GM21381 (cell line): ENCODE results near the gene SPATA21.
"Not testable (repeated sequence)": the region's sequence is repeated elsewhere in the genome, so short reads cannot be mapped to it uniquely, and the experiment has no call there.

Experiments used
- ATAC-seq: cut with Tn5 transposase; IDR thresholded peaks from one replicate; pipeline ENCODE4 v1.9.1; 2021; ENCODE audit warnings: mild to moderate bottlenecking, moderate library complexity; ENCODE audit not compliant: unreplicated experiment

SPATA21 gene

DNA sequence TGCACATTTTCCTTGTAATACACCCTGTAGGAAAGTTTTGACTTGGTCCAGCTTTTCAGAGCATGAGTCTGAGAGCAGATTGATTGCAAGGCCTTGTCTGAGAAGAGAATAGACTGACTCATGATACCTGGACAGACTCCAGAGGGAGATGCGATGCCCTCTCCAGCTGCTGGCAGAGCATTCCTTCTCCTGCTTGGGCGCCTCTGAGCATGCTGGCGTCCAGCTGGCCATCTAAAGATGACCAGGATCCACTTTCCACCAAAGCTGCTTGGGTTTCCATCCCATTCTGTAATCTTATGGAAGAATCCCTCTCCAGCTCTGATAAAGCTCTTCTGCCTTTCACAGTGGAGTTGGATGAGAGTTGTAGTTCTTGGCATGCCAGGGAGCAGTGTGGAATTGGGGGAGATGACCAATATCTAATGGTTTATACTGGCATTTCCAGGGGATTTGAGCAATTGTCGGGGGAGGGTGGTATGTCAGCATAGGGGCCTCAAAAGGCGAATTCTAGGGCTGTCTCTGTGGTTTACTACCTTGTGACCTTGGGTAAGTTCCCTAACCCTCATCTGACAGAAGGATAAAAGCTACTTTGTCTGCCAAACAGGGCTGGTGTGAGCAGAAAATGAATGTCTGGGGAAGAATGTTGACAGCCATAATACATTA is 50.6 kb downstream of the SPATA21 start:
- ATAC-seq, result no peak

DNA sequence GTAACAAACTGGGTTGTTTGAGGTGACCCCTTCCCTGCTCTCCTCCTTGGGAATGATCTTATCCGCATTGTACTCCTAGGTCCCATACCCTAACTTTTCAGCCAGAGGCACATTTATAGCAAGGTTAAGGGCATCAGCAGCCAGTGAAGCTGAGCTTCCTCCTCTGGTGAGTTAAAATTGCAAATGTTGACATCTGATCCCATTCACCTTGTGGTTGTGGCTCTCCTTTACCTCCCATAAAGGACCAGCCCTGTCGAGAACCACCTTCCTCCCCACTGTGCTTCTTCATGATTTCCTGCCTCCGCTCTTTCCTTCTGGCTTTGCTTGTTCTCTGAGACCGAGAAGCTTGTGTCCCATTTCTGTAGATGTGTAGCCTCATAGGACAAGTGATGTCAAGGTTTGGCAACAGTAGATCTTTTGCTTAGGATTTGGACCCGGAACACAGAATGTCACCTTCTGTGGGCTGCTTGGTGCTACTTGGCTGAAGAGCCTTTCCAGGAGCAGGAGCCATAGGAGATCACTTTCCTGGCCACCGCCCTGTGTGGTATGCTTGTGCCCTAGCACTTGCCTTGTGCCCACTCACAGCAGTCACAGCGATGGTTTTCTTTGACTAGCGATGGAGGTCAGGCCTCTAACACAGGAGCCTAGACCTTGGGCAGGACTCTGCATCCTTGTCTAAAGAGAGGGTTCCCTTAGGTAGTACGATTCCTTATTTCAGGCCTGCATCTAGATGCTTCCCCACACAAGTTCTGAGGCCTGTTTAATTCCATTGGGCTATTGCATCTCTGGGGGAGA is 51.4 kb downstream of the SPATA21 start:
- no peak for ATAC-seq

DNA sequence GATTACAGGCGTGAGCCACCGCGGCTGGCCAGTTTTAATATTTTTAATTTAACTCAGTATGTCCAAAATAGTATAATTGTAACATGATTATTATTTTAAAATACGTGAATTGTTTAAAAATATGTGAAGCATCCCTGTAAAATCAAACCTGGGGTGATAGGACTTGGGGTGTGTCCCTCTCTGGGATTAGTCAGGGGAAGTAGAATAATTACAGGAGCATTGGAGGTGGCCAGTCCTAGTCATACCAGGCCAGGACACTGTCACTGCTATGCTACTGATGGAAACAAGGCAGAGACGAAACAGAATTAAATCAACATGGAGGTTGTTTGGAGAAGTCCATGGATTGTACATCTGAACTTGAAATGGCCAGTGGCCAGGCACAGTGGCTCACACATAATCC is 53.3 kb downstream of the SPATA21 start:
- no peak for ATAC-seq

DNA sequence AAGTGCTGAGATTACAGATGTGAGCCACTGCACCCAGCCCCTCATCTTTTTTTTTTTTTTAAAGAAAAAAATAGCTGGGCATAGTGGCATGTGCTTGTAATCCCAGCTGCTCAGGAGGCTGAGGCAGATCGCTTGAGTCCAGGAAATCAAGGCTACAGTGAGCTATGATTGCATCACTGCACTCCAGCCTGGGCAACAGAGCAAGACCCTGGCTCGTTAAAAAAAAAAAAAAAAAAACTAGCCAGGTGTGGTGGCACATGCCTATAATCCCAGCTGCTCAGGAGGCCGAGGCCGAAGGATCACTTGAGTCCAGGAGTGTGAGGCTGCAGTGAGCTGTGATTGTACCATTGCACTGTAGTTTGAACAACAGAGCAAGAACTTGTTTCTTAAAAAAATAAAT is 56.4 kb downstream of the SPATA21 start:
- ATAC-seq, result no peak

DNA sequence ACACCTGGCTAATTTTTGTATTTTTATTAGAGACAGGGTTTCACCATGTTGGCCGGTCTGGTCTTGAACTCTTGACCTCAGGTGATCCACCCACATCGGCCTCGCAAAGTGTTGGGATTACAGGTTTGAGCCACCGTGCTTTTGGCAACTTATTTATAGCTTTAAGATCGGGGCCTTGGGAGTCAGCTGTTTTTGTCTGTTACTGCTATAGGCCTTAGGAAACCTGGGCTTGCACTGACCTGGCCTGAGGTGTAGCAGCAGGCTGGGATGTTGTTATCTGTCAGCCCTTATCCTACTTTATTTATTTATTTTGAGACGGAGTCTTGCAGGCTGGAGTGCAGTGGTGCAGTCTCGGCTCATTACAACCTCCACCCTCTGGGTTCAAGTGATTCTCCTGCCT is 58.8 kb downstream of the SPATA21 start:
- no peak for ATAC-seq

DNA sequence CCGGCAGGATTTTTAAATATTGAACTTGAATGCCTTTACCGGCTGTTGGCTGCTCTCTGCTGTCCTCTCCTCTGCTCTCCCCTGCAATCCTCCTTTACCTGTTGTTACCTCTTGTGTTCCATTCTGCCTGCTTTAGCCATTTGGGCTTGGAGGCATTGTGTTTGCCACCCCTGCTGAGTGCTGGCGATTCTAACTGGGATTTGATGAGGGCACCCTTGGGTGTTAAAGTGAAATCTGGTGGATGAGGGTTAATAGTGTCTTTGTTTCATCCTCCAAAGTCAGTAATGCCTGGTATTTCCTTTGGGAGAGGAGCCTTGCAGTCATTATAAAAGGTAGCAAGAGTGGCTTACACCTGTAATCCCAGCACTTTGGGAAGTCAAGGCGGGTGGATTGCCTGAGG is 60.3 kb downstream of the SPATA21 start:
- no peak for ATAC-seq

DNA sequence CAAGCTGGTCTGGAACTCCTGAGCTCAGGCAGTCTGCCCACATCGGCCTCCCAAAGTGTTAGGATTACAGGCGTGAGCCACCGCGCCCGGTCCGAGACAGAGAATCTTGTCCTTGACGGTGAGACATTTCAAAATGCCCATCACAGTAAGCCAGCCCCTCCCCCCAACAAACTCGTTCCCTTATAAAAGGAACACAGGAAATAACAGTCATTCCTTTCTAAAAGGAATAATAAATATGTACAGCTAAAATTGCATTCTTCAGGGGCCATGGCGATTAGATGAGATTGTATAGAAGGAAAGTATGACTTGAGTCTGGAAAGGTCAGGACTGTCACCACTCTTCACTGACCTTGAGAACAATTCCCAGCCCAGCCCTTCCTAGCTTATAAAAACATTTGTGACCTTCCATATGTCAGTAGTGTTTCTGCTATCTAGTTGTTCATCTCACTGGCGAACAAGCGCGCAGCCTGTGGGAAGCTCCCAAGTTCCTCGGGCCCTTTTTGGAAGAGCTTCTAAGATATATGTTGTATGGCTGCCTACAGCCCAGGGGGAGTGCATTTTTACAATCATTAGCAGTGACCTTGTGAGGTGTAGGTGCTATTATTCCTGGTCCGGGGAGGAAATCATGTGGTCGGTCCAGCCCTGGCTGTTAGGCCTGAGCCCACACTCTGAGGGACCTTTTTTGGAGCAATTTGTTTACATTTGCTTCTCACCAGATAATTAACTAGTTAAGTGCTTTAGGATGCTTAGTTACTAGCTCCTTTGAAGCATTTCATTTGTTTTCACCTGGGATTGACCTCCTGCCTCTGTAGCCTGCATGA is 61.5 kb downstream of the SPATA21 start:
- ATAC-seq, result no peak

DNA sequence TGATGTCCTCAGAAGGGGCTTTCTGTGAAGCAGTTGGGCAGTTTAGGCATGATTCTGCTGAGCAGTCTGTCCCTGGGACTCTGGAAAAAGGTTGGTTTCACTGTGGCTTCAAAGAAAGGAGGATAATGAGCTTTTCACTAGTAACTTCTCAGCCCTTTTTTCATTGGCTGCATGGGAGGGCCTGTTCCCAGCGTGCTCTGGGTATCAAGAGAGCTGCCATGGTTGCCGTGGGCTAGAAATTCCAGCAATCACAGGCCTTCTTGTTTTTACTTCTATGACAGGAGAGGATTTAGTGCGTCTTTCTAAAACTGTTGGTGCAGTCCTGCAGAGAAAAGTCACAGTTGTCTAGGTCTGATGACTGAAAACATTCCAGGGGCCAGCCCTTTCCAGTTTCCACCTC is 63.0 kb downstream of the SPATA21 start:
- ATAC-seq, result no peak

DNA sequence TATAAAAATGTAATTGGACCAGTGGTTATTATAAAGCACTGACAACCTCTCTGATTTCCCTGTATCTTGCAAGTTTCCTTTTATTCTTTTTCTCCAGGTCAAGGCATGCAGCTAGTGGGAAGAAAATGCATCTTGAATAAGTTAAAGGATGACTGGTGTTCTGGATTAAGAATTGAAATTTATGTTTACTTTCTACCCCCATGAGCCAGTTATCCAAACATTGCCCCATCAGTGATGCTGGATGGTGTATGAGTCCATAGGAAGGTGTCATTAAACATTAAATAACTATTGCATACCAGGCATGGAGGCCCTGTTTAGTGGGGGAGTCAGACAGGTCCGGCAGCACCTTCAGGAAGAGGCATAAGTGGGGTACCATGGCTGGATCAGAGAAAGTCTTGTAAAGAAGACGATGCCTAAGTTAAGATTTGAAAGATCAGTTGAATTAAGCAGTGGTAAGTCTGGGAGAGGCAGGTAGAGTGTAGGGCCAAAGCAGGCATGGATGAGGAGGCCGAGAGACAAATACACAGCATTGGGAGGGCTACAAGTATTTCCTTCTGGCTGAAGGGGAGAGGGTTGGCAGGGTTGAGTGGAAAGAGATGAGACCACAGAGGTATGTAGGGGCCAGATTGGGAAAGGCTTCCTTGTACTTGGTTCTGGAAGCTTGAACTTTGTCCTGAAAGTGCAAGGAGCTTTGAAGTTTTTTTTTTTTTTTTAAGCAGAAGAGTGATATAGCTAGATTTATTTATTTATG is 64.5 kb downstream of the SPATA21 start:
- ATAC-seq, result no peak

DNA sequence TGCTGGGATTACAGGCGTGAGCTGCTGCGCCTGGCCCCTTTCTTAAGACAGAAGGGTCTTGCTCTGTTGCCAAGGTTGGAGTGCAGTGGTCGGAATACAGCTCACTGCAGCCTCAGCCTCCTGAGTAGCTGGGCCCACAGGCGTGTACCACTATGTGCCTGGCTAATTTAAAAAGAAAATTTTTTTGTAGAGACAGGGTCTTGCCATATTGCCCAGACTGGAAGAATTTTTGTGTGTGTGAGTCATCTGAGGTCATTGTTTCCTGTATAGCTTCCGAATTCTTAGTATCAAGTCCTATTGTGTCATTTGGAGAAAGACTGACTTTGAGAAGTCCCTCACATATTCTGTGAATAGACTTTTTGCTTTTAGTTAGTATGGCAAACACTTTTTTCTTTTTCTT is 65.5 kb downstream of the SPATA21 start:
- ATAC-seq, result no peak

DNA sequence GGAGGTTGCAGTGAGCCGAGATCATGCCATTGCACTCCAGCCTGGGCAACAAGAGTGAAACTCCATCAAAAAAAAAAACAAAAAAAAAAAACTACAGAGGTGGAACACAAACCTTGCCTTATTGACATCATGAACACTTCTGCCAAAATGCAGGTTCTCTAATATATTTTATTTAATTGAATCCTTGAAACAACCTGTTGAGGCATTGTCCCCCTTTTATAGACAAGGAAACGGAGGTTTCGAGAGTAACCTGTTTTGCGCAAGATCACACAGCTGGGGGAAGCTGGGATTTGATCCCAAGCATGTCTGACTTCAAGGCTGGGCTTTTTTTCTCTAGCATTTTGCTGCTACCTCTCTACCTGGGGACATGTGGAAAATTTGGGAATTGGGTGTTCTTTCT is 67.4 kb downstream of the SPATA21 start:
- no peak for ATAC-seq

DNA sequence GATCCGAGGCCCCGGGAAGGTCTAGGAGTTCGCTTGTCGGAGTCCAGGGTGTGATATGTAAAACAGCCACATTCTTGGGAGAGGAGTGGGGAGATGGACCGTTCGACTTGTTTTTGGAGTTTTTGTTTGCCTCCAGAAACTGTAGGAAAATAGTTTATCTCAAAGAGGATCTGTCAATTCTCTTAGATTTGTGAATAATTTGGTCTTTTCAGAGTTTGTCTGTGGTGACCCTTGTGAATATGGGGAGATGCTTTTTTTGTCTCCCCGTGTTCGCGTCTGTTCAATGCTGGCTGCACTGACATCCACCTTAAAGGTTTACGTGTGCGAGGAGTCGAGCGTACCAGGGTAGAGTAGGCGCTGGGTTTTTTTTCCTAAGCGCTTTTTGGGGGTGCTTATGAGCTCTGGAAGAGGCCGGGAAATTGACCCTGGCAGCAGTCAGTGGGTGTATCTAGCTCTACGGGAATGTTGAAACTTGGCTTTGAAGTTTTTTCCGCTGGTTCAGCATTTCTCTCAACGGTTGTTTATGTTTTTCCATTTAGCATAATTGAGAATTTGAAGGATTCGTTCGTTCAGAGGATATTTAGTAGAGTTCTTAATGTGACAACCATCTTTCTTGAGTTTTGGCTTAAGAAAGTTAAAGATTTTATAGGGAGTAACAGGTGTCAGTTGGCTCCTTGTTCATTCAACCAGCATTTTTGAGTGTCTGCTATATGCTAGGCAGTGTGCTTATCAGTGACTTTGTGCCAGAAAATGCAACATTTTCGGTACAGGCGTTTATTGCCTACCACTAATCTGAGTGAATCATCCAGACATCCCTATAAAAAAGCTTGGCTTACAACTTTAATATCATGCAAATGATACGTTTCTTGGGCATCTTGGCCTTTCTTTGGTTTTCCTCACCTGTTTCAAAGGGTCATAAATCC is 69.0 kb downstream of the SPATA21 start:
- no peak for ATAC-seq

DNA sequence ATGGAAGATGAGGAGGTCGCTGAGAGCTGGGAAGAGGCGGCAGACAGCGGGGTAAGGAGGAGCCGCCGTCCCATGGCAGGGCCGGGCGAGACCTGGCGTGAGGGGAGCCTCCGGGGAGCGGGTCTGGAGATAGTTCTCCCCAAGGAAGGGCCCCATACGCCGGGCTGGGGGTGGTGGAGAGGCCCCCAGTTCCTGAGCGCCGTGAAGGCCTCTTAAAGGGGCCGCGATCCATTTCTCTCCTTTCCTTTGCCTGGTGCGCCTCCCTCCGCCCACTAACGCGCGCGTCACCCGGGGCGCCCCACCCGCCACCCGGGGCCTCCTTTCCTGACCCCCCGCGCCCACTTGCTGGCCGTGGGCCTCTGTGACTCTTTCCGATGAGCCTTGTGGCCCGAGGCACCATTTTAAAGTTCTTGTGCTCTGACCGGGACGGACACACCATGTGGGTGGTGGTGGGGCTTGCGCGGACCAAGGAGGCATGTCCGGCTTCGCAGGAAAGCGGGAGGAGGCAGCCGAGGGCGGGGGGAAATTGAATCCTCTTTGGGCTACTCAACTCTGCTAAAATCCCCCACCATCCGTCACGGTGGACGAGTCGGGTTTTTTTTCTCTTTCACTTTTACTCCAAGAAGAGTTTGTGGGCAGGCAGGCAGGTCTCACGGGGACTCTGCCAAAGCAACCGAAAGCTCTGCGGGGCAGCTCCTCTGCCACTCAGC is 69.8 kb downstream of the SPATA21 start:
- peak; percentile 55 for ATAC-seq

DNA sequence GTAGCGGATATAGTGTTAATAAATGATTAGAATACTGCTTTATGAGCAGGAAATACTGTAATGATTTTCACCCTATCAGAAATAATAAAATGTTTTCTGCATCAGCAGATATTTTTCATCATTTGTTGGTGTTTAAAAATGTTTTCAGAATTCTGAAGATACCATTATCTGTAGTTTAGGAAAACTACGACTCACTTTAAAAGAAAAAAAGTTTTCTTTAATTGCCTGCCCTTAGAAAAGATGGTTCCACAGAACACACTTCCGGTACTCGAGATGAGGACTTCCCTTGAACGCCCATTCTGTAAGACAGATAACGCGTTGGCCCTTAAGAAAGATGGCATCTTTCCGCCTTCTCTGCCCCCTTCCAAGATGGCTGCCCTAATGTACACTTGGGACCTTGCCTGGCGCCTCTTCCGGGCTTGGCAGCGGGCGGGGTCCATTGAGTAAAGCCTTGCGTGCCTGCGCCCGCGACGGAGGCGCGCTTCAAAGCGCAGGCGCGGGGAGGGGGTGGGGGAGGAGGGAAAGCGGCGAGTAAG is 70.4 kb downstream of the SPATA21 start, which contains the start of gene SZRD1:
TSS of gene SZRD1 (plus strand) at position 521 of the 536 bp plus-strand sequence. CDS start 16 bp downstream, outside the sequence.
- peak; percentile 78 for ATAC-seq

DNA sequence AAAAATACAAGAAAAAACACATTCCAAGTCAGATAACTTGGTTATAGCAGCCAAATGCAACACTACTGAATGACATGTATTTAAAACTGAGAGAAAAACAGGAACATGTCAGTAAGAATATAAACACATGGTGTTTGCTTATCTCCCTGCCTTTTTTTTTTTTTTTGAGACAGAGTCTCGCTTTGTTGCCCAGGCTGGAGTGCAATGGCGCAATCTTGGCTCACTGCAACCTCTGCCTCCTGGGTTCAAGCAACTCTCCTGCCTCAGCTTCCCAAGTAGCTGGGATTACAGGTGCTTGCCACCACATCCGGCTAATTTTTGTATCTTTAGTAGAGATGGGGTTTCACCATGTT is 72.1 kb downstream of the SPATA21 start:
- ATAC-seq, result not testable (repeated sequence)

DNA sequence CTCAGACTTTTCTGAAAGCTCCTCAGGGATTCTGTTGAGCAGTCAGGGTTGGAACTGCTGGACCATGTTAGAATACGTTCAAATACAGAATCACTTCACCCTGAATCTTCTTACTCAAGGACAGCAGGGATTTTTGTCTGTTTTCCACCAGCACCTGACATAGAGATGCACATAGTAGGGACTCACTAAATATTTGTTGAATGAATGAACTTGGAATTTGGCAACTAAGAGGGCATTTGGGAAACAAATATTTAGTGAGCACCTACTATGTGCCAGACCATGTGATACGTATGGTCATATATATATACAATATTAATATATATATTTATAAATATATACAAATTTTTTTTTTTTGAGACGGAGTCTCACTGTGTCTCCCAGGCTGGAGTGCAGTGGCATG is 80.4 kb downstream of the SPATA21 start:
- no peak for ATAC-seq

DNA sequence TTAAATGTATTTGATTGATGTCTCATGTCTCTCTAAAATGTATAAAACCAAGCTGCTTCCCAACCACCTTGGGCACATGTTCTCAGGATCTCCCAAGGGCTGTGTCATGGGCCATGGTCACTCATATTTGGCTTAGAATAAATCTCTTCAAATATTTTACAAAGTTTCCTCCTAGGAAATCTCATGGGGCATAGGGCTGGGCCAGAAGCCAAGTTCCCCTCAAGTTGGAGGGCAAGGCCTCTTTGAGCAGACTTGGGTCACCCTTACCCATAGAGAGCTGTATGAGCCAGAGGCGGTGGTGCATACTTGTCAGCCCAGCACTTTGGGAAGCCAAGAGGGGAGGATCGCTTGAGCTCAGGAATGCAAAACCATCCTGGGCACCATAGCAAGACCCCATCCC is 82.6 kb downstream of the SPATA21 start:
- ATAC-seq, result no peak

DNA sequence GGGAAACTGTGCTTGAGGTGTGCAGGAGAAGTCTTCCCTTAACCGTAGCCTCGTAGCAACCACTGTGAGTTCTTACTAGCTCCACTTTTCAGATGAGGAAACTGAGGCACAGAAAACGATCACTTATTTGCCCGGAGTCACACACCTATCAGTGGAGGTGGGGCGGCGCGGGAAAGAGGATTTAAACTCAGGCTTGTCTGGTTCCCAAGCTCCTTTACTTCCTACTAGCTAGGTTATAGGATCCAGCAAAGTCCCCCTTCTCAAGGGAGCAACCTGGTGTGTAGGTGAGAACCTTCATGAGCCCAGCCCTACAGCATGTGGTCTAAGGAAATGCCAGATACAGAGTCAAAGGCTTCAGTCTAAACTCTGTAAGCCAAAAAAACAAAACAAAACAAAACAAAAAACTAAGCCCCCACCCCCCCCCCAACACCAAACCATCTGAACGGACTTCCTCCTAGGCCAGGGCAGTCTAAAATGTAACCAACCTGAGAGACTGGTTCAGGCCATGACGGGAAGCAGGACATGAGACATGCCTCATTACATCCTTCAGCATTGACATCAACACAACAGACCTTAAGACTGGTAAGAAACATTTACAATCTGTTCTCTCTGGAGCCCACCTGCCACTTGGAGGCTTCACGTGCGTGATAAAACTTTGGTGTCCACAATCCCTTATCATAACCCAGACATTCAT is 84.2 kb downstream of the SPATA21 start:
- no peak for ATAC-seq
